RWPE1 (cell line): ENCODE results near the gene CACNA1F.

Experiments used
- CTCF ChIA-PET: fragments of 350-600 bp; sonication (Branson Sonifier 250); formaldehyde crosslinking; extraction: SDS; loops from one replicate; lab custom pipeline; 2021; lab: Yijun Ruan, JAX
- POLR2A ChIA-PET: fragments of 400-600 bp; formaldehyde crosslinking; extraction: SDS; loops from one replicate; lab custom pipeline; 2020; ENCODE audit warnings: antibody characterized with exemption; ENCODE audit not compliant: low non-redundant PET; lab: Yijun Ruan, JAX
- DNase-seq: peaks from one replicate; pipeline ENCODE4 v3.0.0; 2012; ENCODE audit warnings: low spot score
- H3K27ac ChIP-seq: fragments of 450-650 bp; 2 replicates; pipeline ENCODE4 v1.5.1; 2017
- CTCF ChIP-seq: fragments of 450-650 bp; conservative IDR thresholded peaks from 2 replicates; pipeline ENCODE4 v1.5.1; 2017; ENCODE audit warnings: low read depth, mild to moderate bottlenecking

The CACNA1F gene

GRCh38 chrX:49246541-49246940, 13.4 kb upstream of the CACNA1F start:
- no peak for TF ChIP-seq CTCF
- POLR2A ChIA-PET, result no interaction called here
- CTCF ChIA-PET, result no interaction called here
- DNase-seq, result no peak
- no peak overlapping the region for H3K27ac ChIP-seq

GRCh38 chrX:49244207-49244606, 11.1 kb upstream of the CACNA1F start:
- ChIA-PET CTCF (no interaction called here), POLR2A (no interaction called here)
- H3K27ac ChIP-seq, result no peak overlapping the region
- TF ChIP-seq CTCF, result no peak
- no peak for DNase-seq

- TF ChIP-seq CTCF, result no peak
- CTCF ChIA-PET, result no interaction called here
- no peak for DNase-seq
- H3K27ac ChIP-seq, result peak overlapping the region; percentile 19
- POLR2A ChIA-PET, result no interaction called here
These were observed 10.0 kb upstream of the CACNA1F start for GRCh38 chrX:49243166-49243565.

- no peak for TF ChIP-seq CTCF
- peak; percentile 3 for DNase-seq
- CTCF ChIA-PET, result no interaction called here
- H3K27ac ChIP-seq, result peak overlapping the region; percentile 19
- POLR2A ChIA-PET, result no interaction called here
These were observed 9.5 kb upstream of the CACNA1F start for GRCh38 chrX:49242545-49243066.

GRCh38 chrX:49238735-49239134, 5.6 kb upstream of the CACNA1F start:
- no peak overlapping the region for H3K27ac ChIP-seq
- ChIA-PET CTCF (no interaction called here), POLR2A (interaction anchor here (0.5 kb wide), 1 partner anchor 70 kb away, joined by 6 read pairs; no protein-coding TSS in a partner anchor)
- no peak for DNase-seq
- TF ChIP-seq CTCF, result no peak

GRCh38 chrX:49237060-49237459, 3.9 kb upstream of the CACNA1F start:
- H3K27ac ChIP-seq, result no peak overlapping the region
- CTCF ChIA-PET, result interaction anchor here (0.7 kb wide), 1 partner anchor 1715 kb away, joined by 3 read pairs; no protein-coding TSS in a partner anchor
- DNase-seq, result no peak
- POLR2A ChIA-PET, result no interaction called here
- no peak for TF ChIP-seq CTCF
